PC-9 (cell line): ENCODE results near the gene PAH.

Experiments
- EZH2 ChIP-seq: fragments of 200-600 bp; sonication (generic); IDR thresholded peaks from 2 replicates; pipeline ENCODE4 v1.8.0; 2017; ENCODE audit warnings: antibody characterized with exemption, low read depth
- TF ChIP-seq, protein P1 (sequence below): fragments of 200-600 bp; sonication (generic); conservative IDR thresholded peaks from 2 replicates; pipeline ENCODE4 v1.6.1; 2017; ENCODE audit warnings: mixed run types, antibody characterized with exemption, mild to moderate bottlenecking, moderate library complexity

DNA sequence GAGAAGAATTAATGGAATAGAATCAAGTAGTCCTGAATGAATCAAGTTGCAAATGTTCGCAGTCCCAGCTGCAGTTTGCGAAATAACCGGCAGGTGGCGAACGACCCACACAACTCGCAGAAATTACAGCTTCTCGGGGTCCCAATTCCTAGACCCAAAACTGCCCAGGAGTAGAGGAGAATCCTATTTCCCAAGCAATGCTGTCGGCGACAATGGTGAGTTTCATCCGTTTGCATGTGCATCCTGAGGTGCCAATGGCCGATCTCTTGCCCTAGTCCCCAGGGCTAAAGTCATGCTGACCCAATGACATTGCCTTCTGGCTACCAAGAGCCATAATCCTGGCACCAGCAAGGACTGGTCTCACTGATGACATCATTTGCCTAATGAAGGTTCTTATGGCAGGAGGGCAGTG, 31.9 kb upstream of the PAH start:
- TF ChIP-seq EZH2: no peak
- TF ChIP-seq, protein P1, sequence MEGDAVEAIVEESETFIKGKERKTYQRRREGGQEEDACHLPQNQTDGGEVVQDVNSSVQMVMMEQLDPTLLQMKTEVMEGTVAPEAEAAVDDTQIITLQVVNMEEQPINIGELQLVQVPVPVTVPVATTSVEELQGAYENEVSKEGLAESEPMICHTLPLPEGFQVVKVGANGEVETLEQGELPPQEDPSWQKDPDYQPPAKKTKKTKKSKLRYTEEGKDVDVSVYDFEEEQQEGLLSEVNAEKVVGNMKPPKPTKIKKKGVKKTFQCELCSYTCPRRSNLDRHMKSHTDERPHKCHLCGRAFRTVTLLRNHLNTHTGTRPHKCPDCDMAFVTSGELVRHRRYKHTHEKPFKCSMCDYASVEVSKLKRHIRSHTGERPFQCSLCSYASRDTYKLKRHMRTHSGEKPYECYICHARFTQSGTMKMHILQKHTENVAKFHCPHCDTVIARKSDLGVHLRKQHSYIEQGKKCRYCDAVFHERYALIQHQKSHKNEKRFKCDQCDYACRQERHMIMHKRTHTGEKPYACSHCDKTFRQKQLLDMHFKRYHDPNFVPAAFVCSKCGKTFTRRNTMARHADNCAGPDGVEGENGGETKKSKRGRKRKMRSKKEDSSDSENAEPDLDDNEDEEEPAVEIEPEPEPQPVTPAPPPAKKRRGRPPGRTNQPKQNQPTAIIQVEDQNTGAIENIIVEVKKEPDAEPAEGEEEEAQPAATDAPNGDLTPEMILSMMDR: peak; percentile 95
